LNCAP (cell line): ENCODE data around the gene STK10.

ENCODE experiments used
- CTCF ChIP-seq: fragments of 450-650 bp; IDR thresholded peaks from 2 replicates; pipeline ENCODE4 v1.5.1; 2017; ENCODE audit warnings: mild to moderate bottlenecking

The STK10 gene

DNA sequence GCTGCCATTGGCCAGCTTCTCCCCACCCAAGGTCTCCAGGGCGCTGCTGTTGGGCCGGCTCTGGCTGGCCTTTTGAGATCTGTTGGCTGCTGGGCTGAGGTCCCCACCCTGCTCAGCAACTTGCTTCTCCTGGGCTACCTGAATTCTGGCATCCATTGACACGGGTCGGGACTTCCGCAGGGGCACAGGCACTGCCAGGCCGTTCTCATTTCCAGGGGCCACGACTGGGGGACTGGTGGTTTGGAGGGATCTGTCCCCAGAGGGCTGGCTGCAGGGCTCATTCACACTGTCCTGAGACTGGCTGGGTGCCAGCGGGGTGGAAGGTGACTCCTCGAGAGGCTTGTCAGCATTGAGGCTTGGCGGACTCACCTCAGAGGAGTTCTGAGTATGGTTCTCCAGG lies 94.5 kb downstream of the STK10 start:
- no peak for TF ChIP-seq CTCF

GRCh38 chr5:172091956-172092732 lies 95.9 kb downstream of the STK10 start:
- TF ChIP-seq CTCF, result no peak

- no peak for TF ChIP-seq CTCF
These were observed 97.0 kb downstream of the STK10 start for GRCh38 chr5:172090976-172091547.

GRCh38 chr5:172089298-172090117 lies 98.5 kb downstream of the STK10 start:
- no peak for TF ChIP-seq CTCF

DNA sequence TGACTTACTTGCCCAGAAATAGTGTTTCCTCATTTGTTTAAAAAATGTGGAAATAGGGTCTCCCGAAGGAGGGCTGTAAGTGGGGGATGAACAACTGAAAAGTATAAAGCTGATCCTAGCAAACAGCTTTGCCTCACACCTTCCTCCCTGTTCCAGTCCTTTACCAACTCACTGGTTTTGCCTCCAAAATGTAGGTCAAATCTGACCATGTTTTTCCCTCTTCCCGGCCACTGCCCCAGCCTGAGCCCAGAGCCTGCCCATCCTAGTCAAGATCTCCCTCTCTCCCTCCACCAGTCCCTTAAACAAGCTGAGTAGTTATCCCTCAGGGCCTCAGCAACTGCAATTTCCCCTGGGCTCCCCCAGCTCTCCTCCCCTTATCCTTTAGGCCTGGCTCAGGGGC lies 99.2 kb downstream of the STK10 start:
- TF ChIP-seq CTCF, result no peak

DNA sequence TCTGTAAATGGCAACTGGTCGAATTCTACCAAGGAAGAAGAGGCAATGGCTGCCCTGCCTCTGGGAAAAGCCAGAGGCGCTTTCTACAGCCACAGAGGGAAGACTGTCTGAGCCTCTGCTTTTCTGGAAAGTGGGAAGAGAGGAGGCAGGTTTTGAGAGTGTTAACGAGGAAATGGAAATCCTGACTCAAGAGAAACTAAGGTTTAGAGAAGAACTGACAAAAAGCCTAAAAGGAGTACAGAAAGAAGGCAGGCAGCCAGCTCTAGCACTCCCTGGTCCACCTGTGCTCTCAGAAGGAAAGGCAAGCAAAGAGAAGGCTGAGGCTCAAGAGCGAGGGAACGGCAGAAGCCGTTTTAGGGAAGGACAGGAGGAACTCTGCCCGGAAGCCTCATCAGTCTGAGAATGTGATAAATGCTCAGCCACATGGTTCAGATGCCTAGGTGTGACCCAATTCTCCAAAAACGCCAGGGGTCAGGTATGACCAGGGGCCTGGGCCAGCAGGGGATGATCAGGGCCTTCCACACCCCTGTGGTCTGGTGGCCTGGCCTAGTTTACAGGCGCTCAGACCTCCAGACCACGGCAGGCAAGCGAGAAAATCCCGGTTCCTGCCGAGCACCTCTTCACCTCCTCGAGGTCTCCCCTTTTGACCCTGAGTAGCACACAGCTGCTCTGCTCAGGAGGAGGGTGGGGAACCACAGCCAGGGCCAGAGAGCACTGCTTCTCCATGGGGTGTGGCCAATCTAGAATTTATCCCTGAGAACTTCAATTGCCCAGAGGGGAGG lies 101.6 kb downstream of the STK10 start:
- no peak for TF ChIP-seq CTCF

DNA sequence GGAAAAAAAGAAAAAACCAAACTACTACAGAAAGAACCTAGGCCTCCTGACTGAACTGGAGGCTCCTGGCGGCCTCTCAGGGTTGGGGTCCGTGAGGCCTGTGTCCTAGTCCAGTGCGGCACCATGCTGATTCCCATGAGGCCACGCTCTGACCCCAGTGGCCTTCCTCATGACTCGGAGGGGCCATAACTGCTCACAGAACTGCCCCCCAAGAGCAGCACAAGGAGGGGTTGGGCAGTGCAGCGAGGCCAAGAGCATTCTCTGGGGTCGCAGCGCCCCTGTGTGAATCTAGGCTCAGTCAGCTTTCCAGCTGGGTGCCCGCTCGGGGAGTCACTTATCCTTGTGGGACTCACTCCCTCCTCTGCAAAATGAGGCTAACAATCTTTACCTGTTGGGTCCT lies 102.3 kb downstream of the STK10 start:
- no peak for TF ChIP-seq CTCF
